Sciatic nerve (tissue), 2 donors: Measurements from ENCODE around the gene YBX2. TPM values are rescaled to one million over a fixed set of nuclear protein-coding genes. Genes with fewer than 3 reads are reported as not detected.
"Not testable (repeated sequence)": the region's sequence is repeated elsewhere in the genome, so short reads cannot be mapped to it uniquely, and the experiment has no call there.

Experiments used
- ATAC-seq: fragments of 200-7000 bp; cut with Tn5 transposase; one replicate; pipeline ENCODE4 v1.9.1; 2020; ENCODE audit warnings: mild to moderate bottlenecking, moderate library complexity
- DNase-seq: peaks from one replicate; pipeline ENCODE4 v3.0.0-alpha.2; 2020; ENCODE audit warnings: low spot score
- intact Hi-C: fragments of 100-400 bp; cut with DNase I; formaldehyde crosslinking; loops from one replicate; pipeline ENCODE4 v1.14.2; 2022
- total RNA-seq: library from RNA; stranded (reverse); fragmentation: NEBNext Ultra II Directional; extraction: Animal tissue kit (Norgen Biotek cat#: 25700); gene quantifications from one replicate; pipeline ENCODE4 v1.2.1, GENCODE V29; 2021
- donor health status: DM: no; HTN: no; CAD: no.
- donor health status: DM: no; HTN: no; CAD: no.

Gene YBX2
- 2.1 TPM for total RNA-seq

DNA sequence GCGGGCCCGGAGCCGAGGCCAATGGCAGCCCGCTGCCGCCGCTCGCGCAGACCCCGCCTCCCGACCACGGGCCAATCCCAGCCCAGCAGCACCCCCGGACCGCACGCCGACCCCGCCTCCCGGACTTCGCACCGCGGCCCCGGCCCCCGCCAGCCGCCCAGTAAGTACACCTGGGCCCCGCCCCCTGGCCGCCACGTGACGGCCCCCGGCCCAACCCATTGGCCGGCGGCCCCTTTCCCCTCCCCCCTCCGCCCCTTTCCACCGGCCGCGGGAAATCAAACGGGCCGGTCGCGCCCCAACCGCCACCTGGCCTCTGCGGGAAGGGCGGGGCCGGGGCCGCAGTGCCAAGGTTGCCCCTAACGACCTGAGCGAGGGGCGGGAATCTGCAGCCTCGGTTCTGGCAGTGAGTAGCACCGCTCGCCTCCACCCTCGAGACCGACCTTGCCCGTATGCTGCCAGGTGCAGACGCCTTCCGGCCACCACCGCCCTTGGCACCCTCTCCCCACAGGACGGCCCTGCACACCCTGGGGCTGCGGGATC, at the start of gene YBX2:
TSS of gene YBX2 (minus strand) at position 26 of the 540 bp plus-strand sequence. CDS start 139 bp downstream, outside the sequence.
- intact Hi-C loops, result no loop called here
- no peak for ATAC-seq
- no peak for DNase-seq

DNA sequence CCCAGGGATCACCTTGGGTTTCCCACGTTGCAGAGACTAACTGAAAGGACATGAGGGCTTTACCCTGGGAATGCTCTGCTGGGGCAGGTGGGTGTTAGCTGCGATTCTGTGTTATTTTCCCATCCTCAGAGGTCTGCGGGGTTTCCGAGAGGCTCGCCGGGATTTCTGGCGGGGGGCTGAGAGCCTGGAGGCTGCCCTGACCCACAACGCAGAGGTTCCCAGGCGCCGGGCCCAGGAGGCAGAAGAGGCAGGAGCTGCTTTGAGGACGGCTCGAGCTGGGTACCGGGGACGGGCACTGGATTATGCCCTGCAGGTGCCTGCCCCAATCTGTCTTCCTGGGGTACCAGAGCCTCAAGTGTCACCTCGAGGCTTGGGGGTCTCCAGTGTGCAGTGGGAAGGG, 48.8 kb upstream of the YBX2 start:
- ATAC-seq (no peak), DNase-seq (no peak)
- intact Hi-C loops, result no loop called here

DNA sequence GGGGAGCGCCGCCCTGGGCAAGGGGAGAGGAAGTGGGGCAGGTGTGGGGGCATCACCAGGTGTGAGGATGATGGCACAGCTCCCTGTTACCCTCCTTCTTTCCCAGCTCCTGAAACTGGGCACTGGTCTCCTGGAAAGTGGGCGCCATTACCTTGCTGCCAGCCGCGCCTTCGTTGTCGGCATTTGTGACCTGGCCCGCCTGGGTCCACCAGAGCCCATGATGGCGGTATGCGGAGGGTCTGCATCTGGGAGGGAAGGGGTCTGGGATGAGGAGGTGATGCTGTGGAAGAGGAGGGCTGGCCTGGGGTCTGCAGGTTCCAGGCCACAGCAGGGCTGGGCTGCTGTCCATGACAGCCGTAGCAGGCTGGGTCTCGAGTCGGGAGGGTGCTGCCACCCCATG, 47.4 kb upstream of the YBX2 start:
- no peak for DNase-seq
- intact Hi-C loops, result no loop called here
- ATAC-seq, result no peak

DNA sequence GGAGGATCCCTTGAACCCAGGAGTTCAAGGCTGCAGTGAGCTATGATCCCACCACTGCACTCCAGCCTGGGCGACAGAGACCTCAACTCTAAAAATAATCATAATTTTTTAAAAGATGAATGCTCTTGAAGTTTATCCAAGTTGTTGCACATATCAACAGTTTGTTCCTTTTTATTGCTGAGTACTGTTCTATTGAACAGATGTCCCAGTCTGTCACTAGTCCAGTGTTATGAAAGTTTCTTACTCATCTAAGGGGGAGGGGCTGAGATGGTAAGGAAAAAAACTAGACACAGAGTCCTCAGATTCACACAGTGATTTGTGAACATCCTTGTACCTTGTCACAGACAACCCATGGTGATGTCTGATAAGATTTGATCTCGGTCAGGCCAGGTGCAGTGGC, 45.7 kb upstream of the YBX2 start:
- no peak for ATAC-seq
- intact Hi-C loops, result no loop called here
- no peak for DNase-seq

DNA sequence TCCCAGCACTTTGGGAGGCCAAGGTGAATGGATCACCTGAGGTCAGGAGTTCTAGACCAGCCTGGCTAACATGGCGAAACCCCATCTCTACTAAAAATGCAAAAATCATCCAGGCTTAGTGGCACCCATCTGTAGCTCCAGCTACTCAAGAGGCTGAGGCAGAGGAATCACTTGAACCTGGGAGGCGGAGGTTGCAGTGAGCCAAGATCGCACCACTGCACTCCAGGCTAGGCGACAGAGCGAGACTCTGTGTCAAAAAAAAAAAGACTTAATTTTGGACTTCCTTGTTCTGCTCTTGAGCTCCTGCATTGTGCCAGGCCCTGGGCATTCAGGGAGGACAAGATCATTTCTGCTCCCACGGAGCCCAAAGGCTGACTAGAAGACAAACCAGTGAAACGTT, 43.2 kb upstream of the YBX2 start:
- DNase-seq, intact Hi-C loops: not testable (repeated sequence)

DNA sequence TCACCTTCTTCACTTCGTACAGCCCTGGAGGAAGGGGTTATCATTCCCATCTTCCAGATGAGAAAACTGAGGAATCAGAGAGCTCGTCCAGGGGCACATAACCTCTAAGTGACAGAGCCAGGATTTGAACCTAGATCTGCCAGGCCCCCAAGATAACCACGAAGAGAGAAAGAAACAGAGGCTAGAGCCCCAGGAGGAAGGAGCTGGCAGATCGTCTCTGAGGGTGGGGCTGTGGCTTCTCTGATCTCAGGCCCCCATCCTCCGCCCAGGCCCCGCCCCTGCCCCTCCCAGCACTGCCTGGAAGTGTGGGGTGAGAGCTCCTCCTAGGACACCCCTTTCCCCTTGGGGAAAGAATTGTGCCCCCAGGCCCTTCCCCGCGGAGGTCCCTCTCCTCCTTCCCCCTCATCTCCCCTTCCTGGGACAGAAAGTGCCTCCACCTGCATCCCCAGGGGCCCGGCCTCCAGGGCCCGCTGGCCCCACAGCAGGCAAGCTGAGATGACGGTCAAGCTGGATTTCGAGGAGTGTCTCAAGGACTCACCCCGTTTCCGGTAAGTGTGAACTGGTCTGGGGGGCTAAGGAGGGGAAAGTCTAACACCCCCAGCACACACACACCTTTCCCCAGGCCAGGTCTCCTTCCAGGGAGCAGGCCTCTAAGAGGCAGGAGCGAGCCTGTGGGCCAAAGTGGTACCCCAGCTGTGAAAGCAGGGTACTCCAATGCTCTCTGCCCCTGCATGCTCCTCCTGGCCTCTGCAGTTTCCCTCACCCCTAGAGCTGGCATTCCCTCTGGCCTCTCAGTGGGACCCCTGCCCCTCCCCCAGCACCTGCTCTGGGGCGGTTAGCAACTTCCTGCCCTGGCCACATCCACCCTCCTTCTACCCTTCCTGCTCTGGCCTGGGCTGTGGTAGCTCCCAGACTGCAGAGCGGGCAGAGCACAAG, 42.1 kb upstream of the YBX2 start, which contains the start of gene ACAP1:
TSS of gene ACAP1 (plus strand) at position 290 of the 936 bp plus-strand sequence. CDS start at position 496, 206 bp downstream.
- peak; percentile 52 for ATAC-seq
- intact Hi-C loops, result no loop called here

More for the DNA sequence above, 43.2 kb upstream of the YBX2 start:
- not testable (repeated sequence) for ATAC-seq

DNA sequence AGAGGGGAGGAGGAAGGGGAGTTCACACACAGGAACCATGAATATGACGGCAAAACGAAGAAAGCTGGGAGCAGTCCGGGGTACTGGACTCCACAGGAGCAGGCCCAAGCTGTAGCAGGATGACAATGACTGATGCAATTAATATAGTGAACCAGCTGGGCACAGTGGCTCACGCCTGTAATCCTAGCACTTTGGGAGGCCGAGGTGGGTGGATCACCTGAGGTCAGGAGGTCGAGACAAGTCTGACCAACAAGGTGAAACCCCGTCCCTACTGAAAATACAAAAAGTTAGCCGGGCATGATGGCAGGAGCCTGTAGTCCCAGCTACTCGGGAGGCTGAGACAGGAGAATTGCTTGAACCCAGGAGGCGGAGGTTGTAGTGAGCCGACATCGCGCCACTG, 41.3 kb upstream of the YBX2 start:
- ATAC-seq, intact Hi-C loops, DNase-seq: not testable (repeated sequence)

More for the DNA sequence above, 42.1 kb upstream of the YBX2 start, which contains the start of gene ACAP1:
- DNase-seq, result peak; percentile 53

DNA sequence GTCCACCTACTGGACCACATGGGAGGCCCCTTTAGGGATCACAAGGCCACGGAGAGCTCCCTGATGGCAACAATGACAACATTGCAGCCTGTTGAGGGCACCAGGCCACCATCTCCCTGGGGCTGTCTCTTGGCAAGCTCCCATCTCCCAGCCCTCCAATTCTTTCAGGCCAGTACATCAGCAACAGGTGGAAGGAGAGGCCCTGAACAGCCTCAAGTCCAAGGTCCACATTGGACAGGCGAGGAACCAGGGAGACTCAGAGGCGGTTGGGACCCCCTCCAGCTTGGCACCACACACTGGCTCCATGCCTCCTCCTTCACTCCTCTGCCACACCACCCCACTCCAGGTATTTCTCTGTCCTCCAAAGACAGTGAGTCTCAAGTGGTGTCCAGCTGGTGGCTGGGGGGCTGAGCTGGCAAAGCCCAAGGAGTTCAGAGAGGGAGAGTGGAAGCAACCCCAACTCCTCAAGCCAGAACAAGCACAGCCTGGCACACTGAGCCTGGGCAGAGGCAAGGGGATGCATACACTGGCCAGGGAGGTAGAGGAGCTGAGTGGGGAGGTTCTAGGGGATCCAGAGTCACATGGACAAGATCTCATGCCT, 40.6 kb upstream of the YBX2 start:
- intact Hi-C loops, result no loop called here
- DNase-seq, result no peak
- no peak for ATAC-seq

DNA sequence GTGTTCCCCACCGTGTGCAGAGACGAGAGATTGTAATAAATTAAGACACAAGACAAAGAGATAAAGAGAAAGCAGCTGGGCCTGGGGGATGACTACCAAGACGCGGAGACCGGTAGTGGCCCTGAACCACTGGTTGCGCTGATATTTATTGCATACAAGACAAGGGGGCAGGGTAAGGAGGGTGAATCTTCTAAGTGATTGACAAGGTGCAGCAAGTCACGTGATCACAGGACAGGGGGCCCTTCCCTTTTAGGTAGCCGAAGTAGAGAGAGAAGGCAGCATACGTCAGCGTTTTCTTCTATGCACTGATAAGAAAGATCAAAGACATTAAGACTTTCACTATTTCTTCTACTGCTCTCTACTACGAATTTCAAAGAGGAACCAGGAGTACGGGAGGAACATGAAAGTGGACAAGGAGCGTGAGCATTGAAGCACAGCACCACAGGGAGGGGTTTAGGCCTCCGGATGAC, 38.2 kb upstream of the YBX2 start:
- DNase-seq, ATAC-seq, intact Hi-C loops: not testable (repeated sequence)

DNA sequence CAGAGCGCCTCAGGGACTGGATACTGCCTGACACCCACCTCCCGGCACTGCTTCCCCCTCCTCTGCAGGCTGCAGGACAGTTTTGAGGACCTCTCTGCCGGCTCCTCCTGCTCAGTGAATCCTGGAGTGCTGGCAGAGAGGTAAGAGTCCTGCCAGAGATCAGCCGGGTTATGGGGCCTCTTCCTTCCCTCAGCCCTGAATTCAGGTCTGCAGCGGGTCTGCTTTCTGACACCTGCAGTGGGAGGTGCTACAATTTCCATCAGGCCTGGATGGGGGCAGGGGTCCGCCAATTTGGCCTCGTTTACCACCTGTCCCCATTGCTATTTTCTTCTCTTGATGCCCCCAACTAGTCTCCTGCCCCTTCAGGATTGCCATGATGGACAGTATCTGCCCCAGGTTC, 37.7 kb upstream of the YBX2 start:
- DNase-seq (no peak), ATAC-seq (no peak)
- intact Hi-C loops, result no loop called here

DNA sequence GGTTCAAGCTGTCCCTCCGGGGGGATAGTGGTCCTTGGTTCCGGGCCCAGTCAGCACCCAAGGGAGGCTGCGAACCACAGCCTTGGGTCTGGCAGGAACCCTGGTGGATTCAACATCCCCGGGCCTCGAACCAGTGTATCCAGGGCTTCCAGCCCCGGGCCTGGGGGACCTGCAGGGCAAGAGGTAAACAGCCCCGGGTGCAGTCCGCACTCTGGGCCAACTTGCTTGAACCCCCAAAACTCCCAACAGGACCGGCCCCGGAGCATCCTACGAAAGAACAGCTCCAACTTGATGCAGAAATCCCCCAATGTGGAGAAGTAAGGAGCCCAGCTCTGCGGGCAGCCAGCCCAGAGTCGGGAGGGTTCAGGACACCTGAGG, 36.2 kb upstream of the YBX2 start:
- no peak for ATAC-seq
- DNase-seq, result no peak
- intact Hi-C loops, result no loop called here

DNA sequence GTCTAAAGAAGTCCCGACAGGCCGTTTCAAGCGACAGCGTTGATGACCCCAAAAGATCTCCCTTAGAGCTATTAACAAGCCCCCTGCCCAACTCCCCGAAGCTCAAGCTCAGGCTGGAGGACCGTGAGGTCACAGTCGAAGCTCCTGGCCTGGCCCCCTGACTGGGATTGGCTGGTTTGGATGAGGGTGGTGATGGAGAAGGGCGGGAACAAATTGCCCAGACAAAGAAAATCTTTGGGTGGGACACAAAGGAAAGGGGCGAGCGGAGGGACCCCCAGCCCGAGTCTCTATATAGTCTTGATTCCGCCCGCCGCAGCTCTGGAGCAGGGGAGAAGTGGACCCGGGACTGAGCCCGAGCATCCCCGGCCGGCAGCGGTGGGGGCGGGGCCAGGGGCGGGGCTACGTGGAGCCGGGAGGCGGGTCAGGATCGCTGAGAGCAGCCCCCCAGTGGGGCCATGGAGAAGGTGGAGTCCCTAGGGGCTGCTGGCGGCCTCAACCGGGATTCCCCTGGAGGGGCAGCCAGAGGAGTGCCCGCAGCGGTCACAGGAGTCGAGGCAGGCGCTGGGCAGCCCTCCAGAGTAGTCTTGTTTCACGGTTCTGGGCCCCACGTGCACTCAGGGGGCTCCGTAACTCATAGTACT, 35.7 kb upstream of the YBX2 start:
- DNase-seq (peak; percentile 83), ATAC-seq (peak; percentile 80)
- intact Hi-C loops, result no loop called here

DNA sequence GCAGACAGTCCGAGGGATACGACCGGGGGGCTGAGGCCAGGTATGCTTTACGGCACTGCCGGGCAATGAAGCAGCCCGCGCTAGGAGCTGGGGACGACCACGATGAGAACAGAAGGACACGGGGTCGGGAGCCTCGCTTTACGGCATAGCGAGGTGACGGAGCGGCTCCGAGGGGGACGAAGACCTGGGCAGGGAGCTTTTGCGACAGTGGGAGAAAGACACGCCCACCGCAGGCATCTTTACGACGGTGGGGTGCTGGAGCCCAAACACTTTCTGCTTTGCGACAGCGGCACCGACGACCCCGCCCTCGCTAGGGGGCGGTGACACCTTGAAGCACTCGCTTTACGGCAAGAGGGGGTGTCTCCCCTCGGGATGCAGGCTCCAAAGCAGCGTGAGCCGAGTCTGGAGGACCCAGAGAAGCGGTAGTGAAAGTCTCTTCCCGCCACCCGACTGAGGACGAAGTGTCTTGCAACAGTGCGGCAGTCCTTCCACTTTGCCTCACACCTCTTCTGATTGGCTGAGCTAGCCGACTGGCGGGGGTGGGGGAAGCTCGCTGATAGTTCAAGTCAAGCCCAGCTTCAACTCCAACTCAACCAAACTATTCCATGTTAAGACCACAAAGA, 35.0 kb upstream of the YBX2 start:
- ATAC-seq, result peak; percentile 90
- peak; percentile 99 for DNase-seq
- intact Hi-C loops, result no loop called here

DNA sequence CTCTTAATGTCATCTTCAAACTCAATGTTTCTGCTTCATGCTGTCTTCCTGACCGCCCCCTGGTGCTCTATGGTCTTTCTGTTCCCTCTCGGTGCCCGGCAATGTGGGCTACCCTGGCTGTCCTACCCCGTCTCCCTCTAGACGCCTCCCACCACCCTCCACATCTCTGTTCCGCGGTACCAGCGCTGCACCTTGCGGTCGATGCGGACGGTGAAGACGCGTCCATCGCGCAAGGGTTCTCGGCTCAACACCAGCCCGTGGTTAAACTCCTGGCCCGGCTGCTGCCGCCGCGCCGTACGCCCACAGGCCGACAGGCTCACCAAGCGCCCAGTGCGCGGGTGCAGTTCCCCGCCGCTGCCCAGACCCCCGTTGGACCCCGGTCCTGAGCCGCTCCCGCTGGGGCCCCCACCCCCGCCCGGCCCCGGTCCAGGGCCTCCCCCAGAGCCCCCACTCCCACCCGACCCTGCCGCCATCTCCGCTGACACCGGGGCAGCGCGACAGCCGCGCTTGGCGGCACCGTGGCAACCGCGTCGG, 34.5 kb upstream of the YBX2 start, which contains the start of gene NEURL4:
TSS of gene NEURL4 (minus strand) at position 496 of the 534 bp plus-strand sequence. CDS start at position 473, 23 bp downstream.
- intact Hi-C loops, result no loop called here
- DNase-seq, result no peak
- no peak for ATAC-seq

DNA sequence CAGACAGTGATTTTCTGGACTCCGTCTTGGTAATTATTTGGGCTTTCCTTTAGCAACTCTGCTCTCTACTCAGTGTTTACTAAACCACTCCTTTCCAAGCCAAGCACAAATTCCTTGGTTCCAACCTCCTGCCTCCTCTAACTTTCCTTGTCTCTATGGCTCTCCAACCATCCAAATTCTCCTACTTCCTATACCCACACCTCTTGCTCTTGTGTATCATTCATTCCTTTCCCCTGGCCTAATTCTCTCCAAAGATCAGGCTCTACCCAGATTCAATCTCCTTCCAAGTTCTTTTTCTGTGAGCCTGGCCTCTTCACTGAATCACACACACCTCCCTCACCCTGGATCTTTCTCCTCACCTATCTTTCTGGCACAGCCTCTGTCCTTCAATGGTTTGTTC, 33.6 kb upstream of the YBX2 start:
- ATAC-seq (no peak), DNase-seq (no peak)
- intact Hi-C loops, result no loop called here

DNA sequence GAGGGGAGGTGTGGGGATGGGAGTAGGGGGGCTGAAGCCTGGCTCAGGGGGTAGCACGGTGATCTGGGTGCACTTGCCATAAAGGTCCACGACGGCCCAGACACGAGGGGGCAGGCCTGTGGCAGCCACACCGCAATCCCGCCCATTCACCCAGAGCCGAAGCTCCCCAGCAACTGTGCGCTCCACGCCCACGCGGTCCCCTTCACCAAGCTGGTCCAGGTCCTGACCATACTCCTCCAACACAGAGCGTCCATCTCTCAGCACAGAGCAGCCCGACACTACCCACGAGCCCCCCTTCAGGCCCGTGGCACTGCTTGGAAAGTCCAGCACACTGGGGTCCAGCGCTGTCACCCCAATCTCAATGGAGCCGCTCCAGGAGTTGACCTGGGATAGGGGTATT, 33.1 kb upstream of the YBX2 start:
- no peak for DNase-seq
- intact Hi-C loops, result no loop called here
- no peak for ATAC-seq

DNA sequence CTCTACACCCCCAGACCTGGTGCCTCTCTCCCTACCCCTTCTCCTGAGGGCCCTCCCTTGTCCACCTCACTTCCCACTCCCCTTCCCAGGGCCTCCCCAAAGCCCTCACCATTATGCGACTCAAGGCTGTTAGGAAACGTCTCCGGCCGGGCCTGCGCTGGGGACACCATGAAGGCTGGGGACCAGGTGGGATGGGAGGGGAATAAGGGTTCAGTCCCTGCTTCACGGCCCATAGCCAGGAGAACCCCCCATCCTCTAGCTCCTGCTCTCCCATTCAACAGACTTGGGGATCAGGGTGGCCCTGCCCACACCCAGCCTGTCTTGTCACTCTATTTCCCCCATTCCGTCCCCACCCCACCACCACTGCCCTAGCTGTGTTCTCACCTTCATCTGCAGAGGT, 32.6 kb upstream of the YBX2 start:
- no peak for DNase-seq
- intact Hi-C loops, result no loop called here
- ATAC-seq, result no peak

DNA sequence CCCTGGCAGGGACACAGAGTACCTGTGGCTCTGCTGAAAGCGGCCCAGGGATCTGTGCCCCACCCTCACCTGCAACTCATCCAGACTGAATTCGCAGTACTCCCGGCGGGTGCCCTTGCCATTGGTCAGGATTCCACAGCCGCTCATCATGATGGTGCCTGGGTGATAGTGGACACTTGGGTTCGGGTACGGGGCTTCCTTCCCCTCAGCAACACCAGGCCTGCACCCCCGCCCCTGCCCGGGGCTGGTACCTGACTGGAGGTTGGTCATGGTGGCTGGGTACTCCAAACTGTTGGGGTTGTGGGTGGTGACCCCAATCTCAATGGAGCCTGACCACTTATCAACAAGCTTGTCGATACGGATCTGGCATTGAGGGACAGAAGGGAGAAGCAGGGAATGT, 31.7 kb upstream of the YBX2 start:
- intact Hi-C loops, result no loop called here
- ATAC-seq (no peak), DNase-seq (no peak)
